ENCODE data around the gene RASGEF1C.

RASGEF1C gene

GRCh38 chr5:180088561-180088960, 120.5 kb downstream of the RASGEF1C start:
- TF ChIP-seq, protein P1, sequence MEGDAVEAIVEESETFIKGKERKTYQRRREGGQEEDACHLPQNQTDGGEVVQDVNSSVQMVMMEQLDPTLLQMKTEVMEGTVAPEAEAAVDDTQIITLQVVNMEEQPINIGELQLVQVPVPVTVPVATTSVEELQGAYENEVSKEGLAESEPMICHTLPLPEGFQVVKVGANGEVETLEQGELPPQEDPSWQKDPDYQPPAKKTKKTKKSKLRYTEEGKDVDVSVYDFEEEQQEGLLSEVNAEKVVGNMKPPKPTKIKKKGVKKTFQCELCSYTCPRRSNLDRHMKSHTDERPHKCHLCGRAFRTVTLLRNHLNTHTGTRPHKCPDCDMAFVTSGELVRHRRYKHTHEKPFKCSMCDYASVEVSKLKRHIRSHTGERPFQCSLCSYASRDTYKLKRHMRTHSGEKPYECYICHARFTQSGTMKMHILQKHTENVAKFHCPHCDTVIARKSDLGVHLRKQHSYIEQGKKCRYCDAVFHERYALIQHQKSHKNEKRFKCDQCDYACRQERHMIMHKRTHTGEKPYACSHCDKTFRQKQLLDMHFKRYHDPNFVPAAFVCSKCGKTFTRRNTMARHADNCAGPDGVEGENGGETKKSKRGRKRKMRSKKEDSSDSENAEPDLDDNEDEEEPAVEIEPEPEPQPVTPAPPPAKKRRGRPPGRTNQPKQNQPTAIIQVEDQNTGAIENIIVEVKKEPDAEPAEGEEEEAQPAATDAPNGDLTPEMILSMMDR (IDR thresholded peaks at IDR 0.05; ENCODE audit: low read depth, low read length) = no peak

DNA sequence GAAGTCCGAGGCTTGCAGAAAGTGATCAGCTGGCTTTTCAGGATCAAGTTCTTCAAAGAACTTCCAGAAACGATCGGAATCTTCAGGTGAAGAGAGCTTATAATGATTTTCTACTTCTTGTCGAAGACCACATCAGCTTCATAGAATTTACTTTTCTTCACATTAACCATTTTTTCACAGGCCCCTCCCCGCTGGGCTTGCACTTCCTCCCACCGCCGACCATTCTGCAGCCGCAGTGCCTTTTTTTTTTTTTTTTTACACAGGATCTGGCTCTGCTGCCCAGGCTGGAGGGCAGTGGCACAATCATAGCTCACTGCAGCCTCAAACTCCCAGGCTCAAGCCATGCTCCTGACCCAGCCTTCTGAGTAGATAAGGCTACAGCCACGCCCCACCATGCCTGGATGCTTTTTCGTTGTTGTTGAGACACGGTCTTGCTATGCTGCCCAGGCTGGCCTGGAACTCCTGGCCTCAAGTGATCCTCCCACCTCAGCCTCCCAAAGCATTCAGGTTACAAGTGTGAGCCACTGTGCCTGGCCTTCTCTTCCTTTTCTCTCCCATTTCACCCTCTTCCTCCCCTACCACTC, 122.1 kb downstream of the RASGEF1C start:
- TF ChIP-seq, protein P1 (IDR thresholded peaks at IDR 0.05; ENCODE audit: low read depth, low read length) = no peak
- H3K4me3 ChIP-seq (ENCODE audit: low read depth, low read length) = no peak overlapping the region

More at GRCh38 chr5:180088561-180088960, 120.5 kb downstream of the RASGEF1C start:
- H3K4me3 ChIP-seq (ENCODE audit: low read depth, low read length) = no peak overlapping the region

GRCh38 chr5:180085837-180086236, 123.2 kb downstream of the RASGEF1C start:
- TF ChIP-seq, protein P1 (IDR thresholded peaks at IDR 0.05; ENCODE audit: low read depth, low read length) = no peak

GRCh38 chr5:180084638-180085561, 124.1 kb downstream of the RASGEF1C start:
- H3K4me3 ChIP-seq (ENCODE audit: low read depth, low read length) = no peak overlapping the region
- TF ChIP-seq, protein P1 (IDR thresholded peaks at IDR 0.05; ENCODE audit: low read depth, low read length) = no peak

More at GRCh38 chr5:180085837-180086236, 123.2 kb downstream of the RASGEF1C start:
- H3K4me3 ChIP-seq (ENCODE audit: low read depth, low read length) = no peak overlapping the region

DNA sequence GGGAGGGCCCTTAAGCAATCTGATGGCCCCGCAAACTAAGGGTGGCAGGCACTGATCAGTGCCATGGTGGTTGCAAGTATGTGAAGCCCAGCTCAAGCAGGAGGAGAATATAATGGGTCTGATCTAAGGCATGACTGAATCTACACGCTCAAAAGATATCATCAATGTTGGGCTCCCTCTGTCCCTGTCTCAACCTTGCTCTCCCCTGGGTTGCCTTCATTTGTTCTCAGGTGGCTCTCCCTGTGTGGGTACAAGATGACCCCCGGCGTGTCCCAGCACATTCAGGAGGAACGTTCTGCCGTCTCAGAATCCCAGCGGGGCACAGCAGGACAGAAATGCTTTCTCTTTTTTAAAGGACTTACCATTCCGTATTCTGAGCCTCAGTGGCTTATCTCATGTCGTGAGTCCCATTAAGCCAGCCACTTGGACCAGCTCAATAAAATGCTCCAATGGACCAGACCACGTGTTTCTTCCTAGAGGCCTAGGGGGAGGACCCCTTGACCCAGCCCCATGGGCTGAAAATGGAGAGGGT, 125.4 kb downstream of the RASGEF1C start:
- TF ChIP-seq, protein P1 (IDR thresholded peaks at IDR 0.05; ENCODE audit: low read depth, low read length) = no peak
- no peak overlapping the region for H3K4me3 ChIP-seq (ENCODE audit: low read depth, low read length)

- TF ChIP-seq, protein P1 (IDR thresholded peaks at IDR 0.05; ENCODE audit: low read depth, low read length) = no peak
- H3K4me3 ChIP-seq (ENCODE audit: low read depth, low read length) = no peak overlapping the region
Observed at GRCh38 chr5:180082633-180083420, 126.2 kb downstream of the RASGEF1C start.
